Measurements from ENCODE around the gene CDH10.

Gene CDH10

DNA sequence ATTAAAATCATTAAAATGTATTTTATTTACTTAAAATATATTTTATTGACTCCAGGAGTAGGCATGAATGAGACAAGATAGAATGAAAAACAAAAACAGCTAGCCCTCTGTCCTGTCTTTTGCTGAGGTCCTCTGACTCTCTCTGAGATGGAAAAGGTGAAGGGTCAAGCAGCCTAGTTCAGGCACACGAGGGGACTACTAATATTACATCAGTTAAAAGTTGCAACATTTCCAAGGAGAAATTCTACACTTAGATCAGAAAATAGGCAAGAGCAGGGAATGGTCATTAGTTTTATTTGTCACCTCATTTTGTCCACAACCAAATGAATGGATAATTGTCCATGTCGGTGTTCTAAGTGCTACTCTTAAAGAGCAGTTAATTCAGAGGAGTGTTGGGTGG lies 148.5 kb downstream of the CDH10 start:
- H3K27ac ChIP-seq, result no peak overlapping the region
- TF ChIP-seq, protein P1, sequence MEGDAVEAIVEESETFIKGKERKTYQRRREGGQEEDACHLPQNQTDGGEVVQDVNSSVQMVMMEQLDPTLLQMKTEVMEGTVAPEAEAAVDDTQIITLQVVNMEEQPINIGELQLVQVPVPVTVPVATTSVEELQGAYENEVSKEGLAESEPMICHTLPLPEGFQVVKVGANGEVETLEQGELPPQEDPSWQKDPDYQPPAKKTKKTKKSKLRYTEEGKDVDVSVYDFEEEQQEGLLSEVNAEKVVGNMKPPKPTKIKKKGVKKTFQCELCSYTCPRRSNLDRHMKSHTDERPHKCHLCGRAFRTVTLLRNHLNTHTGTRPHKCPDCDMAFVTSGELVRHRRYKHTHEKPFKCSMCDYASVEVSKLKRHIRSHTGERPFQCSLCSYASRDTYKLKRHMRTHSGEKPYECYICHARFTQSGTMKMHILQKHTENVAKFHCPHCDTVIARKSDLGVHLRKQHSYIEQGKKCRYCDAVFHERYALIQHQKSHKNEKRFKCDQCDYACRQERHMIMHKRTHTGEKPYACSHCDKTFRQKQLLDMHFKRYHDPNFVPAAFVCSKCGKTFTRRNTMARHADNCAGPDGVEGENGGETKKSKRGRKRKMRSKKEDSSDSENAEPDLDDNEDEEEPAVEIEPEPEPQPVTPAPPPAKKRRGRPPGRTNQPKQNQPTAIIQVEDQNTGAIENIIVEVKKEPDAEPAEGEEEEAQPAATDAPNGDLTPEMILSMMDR (conservative IDR thresholded peaks at IDR 0.05), result no peak

DNA sequence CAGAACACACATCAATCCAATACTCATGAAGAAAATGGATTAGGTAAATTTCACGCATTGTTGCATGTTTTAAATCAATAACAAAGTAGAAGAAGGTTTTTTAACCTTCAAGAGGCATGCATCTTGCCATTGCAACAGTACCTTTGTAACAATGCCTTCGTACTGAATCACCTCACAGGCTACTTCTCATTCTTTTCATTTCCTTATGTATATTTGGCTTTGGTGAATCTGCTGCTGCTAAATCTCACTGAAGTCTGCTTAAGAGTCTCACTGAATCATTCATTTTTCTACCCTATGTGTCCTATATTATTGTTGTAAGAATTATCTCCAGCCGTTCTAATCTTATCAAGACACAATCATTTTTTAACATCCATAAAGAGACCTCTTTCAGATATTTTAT lies 152.5 kb downstream of the CDH10 start:
- H3K27ac ChIP-seq, result no peak overlapping the region
- TF ChIP-seq, protein P1 (conservative IDR thresholded peaks at IDR 0.05), result no peak

DNA sequence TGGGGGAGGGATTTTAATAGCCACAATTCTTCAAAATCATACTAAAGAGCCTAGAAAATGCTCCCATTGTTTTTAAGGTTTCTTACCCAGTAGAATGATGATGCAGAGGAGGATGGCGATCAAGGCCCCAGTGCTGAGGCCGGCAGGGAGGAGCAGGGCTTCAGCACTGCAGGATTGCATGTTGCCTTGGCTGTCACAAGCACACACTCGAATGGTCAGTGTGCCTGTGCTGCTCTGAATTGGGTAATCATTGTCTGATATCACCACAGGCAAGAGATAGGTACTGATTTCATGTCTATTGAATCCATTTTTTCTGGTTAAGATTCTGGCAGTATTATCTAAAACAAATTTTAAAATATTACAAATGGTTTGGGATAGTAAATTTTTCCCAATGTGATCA lies 153.3 kb downstream of the CDH10 start:
- H3K27ac ChIP-seq, result no peak overlapping the region
- TF ChIP-seq, protein P1 (conservative IDR thresholded peaks at IDR 0.05), result no peak

DNA sequence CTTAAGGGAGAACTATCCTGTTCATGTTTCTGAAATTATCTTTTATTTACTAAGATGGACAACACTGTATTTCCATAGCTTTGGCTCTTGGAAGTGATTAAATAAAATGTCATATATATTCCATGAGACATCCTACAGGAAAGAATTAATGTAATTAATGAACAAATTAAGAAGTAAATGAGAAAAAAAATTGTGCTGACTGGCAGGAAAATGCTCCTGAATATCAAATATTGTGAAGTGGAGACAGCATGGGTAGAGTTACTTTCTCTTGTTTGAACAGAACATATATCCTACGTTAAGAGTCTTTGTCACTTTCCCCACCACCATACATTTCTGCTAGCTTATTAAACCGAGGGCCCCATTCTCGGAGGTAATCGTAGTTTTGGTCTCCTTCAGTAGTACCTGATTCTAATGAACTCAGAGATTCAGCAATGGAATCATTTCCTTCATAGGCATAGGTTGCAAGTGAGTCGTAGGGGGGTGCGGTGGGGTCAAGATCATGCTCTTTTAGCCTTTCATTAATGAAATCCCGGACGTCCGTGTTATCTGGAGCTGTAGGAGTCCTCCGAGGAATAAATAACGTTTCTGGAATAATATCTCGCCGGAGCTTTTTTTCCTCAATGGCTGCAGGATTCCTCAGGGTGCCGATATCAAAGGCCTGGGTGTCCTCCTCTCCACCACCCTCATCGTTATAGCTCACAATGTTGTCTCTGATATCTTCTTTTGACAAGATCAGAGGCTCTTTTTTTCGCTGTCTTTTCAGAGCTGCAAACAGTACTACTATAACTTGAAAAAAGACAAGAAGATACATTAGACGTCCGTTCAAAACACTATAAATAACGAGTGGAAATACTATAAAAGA lies 157.2 kb downstream of the CDH10 start:
- TF ChIP-seq, protein P1 (conservative IDR thresholded peaks at IDR 0.05), result no peak

DNA sequence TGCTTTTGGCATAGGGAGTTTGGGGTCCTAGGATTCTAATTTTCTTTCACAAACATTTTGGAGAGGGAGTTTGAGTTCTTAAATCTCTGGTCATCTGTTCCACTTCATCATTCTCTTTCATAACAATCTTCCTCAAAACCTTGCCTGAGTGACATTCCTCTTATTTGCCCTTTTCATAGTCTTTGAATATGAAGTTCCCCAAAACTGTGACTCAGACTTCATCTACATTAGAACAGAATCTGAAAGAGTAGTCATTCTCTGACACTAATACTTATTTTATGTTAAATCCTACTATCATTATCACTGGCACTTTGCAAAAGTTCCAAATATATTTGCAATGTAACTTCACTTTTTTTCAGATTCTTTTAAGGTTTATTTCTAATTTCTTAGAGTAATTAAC lies 163.8 kb downstream of the CDH10 start:
- TF ChIP-seq, protein P1 (conservative IDR thresholded peaks at IDR 0.05), result no peak
- H3K27ac ChIP-seq, result no peak overlapping the region

More for the DNA sequence above, 157.2 kb downstream of the CDH10 start:
- H3K27ac ChIP-seq, result no peak overlapping the region

DNA sequence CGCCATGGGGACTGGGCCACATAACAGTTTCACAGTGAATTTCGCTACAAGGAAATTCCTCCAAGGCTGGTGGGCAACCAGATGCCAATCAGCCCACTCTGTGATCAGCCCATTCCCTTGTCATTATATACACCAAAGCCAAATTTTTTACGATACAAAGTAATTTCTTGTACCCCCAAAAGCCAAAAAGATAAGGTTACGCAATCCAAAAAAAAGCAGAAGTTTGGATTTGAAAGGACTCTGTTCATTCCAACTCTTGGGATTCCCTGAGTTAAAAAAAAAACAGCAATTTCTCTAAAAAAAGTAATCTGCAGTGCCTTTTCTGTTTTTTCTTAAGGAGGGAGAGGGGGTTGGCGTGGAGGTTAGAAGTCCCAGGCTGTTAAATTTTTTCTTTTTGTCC lies 166.8 kb downstream of the CDH10 start:
- no peak overlapping the region for H3K27ac ChIP-seq
- TF ChIP-seq, protein P1 (conservative IDR thresholded peaks at IDR 0.05), result no peak

DNA sequence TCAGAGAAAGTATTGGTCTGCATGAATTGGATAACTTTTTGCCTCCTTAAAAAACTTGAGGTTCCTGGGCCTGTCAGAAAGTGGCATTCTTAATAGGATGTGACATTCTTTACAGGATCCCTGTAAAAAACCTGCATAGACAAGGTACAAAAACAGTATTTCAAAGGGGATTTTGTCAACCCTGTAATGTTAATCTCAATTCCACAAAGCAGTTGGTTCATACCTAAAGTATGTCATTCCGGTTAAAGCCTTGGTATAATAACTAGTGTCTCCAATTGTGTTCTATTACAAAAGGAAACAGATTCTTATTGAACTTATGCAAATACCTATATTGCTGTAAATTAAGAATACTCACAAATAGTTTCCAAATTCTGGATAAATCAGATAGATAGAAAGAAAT lies 169.7 kb downstream of the CDH10 start:
- H3K27ac ChIP-seq, result no peak overlapping the region
- TF ChIP-seq, protein P1 (conservative IDR thresholded peaks at IDR 0.05), result no peak

Measured in VCaP (cell line).